ENCODE results near the gene HOXB6. TPM values are rescaled to one million over a fixed set of nuclear protein-coding genes. Genes with fewer than 3 reads are reported as not detected.

Gene HOXB6
- total RNA-seq, 1 experiment from 2014 or later = 64.8 TPM

- TF ChIP-seq MAX (IDR thresholded peaks at IDR 0.05) (no peak), ELF1 (IDR thresholded peaks at IDR 0.05; ENCODE audit: borderline replicate concordance, low read depth) (no peak), EGR1 (IDR thresholded peaks at IDR 0.05; ENCODE audit: low read depth) (no peak), POLR2A (IDR thresholded peaks at IDR 0.05; ENCODE audit: borderline replicate concordance, extremely low read depth, insufficient read depth, insufficient read length) (no peak), TCF7L2 (IDR thresholded peaks at IDR 0.05; ENCODE audit: borderline replicate concordance, extremely low read depth, insufficient read depth, insufficient read length) (no peak), POLR2AphosphoS5 (IDR thresholded peaks at IDR 0.05; ENCODE audit: low read depth, low read length) (no peak)
Observed at GRCh38 chr17:48555258-48556228, 49.2 kb downstream of the HOXB6 start (continued).

DNA sequence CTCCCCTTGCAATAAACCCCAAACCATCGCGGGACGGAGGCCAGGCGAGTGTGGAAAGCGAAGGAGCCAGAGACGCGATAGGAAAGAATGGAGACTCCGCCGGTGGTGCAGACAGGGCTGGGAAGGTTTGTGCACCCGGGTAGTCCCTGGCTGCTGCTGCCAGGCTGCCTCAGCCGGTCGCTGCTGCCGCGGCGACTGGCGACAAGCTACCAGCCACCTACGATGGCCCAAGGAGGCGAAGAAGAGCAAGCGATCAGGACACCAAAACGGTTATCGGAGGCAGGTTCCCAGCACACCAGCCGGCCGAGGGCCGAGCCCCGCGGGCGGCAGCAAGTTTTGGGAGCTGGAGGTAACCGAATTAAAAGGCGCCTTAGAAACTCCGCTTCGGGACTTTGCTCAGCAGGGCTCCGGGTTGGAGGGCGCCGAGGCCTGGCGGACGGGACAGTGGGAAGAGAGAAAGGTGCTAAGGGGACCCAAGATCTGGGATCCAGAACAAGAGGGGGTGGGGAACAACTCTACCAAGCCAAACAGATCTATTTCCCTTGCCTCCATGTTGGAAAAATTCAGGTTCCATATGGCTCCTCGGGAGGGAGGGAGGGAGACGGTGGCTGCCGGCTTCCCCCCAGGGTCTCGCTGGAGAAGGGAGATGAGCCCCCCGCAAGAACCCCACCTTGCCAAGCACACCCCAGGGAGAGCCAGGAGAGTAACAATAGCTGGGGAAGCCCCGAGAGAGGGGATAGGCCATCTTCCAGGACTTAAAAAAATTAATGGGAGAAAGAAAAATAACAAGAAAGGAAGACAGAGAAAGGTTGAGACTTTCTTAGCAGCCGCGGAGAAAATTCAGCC is 50.2 kb downstream of the HOXB6 start:
- ChIA-PET CTCF (no interaction called here), POLR2A (no interaction called here), RAD21 (ENCODE audit: low non-redundant PET in 1 of 2, low total read pairs in 2 of 2, uncharacterized antibody in 2 of 2, unreplicated experiment in 2 of 2) (no interaction called here)
- Histone ChIP-seq H3K4me3 (replicated peaks in 1 of 2; ENCODE audit: low read depth in 1 of 2, low read length in 2 of 2) (no peak overlapping the region), H3K9me2 (ENCODE audit: insufficient read depth) (no peaks in the 10 kb centered on the region), H4K20me1 (ENCODE audit: insufficient read depth) (no peaks in the 10 kb centered on the region), H3K79me2 (ENCODE audit: insufficient read depth, low read length) (no peaks in the 10 kb centered on the region), H3K9me3 (ENCODE audit: control insufficient read depth in 1 of 2, insufficient read depth in 1 of 2, low read depth in 1 of 2, low read length in 2 of 2) (no peaks in the 10 kb centered on the region), H3K27ac (ENCODE audit: low read depth, low read length) (no peak overlapping the region), H2AFZ (ENCODE audit: low read depth, low read length, poor library complexity, severe bottlenecking) (no peak overlapping the region), H3K36me3 (ENCODE audit: control insufficient read depth in 1 of 2, insufficient read depth in 2 of 2, low read length in 2 of 2) (peaks cover 0 to 4% of the 10 kb centered on the region in 2 experiments; a peak in 1 of 4 replicates), H3K27me3 (ENCODE audit: insufficient read depth, low read length) (no peaks in the 10 kb centered on the region), H3K4me2 (ENCODE audit: low read length) (no peak overlapping the region), H3K9ac (ENCODE audit: low read length) (no peak overlapping the region), H3K4me1 (ENCODE audit: control insufficient read depth in 1 of 2, insufficient read depth in 2 of 2, low read length in 2 of 2) (peaks cover 0 to 4% of the 10 kb centered on the region in 2 experiments; a peak in 1 of 4 replicates)
- DNase-seq (ENCODE audit: low read depth, low spot score) (no peak), ATAC-seq (no peak)
- intact Hi-C loops (cut with micrococcal nuclease) = no loop called here
- no TSS peak for BruUV-seq (replicated peaks)
- TF ChIP-seq EZH2phosphoT487 (IDR thresholded peaks at IDR 0.05; ENCODE audit: borderline replicate concordance) = no peak
- no peak for TF ChIP-seq SRF (IDR thresholded peaks at IDR 0.05; ENCODE audit: low read depth)
- no peak for TF ChIP-seq MAX (IDR thresholded peaks at IDR 0.05)
- TF ChIP-seq ELF1 (IDR thresholded peaks at IDR 0.05; ENCODE audit: borderline replicate concordance, low read depth) = no peak
- no peak for TF ChIP-seq SIN3A (IDR thresholded peaks at IDR 0.05; ENCODE audit: low read depth)
- TF ChIP-seq ATF3 (IDR thresholded peaks at IDR 0.05) = no peak
- TF ChIP-seq ZFX (IDR thresholded peaks at IDR 0.05) = no peak
- TF ChIP-seq POLR2A (IDR thresholded peaks at IDR 0.05; ENCODE audit: borderline replicate concordance, extremely low read depth, insufficient read depth, insufficient read length) = no peak
- TF ChIP-seq TCF7L2 (IDR thresholded peaks at IDR 0.05; ENCODE audit: borderline replicate concordance, extremely low read depth, insufficient read depth, insufficient read length) = no peak
- no peak for TF ChIP-seq FOSL1 (IDR thresholded peaks at IDR 0.05; ENCODE audit: low read depth)
- TF ChIP-seq, protein P1, sequence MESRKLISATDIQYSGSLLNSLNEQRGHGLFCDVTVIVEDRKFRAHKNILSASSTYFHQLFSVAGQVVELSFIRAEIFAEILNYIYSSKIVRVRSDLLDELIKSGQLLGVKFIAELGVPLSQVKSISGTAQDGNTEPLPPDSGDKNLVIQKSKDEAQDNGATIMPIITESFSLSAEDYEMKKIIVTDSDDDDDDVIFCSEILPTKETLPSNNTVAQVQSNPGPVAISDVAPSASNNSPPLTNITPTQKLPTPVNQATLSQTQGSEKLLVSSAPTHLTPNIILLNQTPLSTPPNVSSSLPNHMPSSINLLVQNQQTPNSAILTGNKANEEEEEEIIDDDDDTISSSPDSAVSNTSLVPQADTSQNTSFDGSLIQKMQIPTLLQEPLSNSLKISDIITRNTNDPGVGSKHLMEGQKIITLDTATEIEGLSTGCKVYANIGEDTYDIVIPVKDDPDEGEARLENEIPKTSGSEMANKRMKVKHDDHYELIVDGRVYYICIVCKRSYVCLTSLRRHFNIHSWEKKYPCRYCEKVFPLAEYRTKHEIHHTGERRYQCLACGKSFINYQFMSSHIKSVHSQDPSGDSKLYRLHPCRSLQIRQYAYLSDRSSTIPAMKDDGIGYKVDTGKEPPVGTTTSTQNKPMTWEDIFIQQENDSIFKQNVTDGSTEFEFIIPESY (IDR thresholded peaks at IDR 0.05; ENCODE audit: extremely low read depth, insufficient replicate concordance, low read length) = no peak
- TF ChIP-seq CTCF (IDR thresholded peaks at IDR 0.05 in 2 of 3, conservative IDR thresholded peaks at IDR 0.05 in 1 of 3; ENCODE audit: borderline replicate concordance in 1 of 3, insufficient read depth in 1 of 3, low read depth in 2 of 3, low read length in 2 of 3) = no peak
- TF ChIP-seq POLR2AphosphoS5 (IDR thresholded peaks at IDR 0.05; ENCODE audit: low read depth, low read length) = no peak
- no peak for TF ChIP-seq CEBPB (IDR thresholded peaks at IDR 0.05; ENCODE audit: low read depth)
- TF ChIP-seq EZH2 (IDR thresholded peaks at IDR 0.05) = no peak
- no peak for TF ChIP-seq CBX3 (IDR thresholded peaks at IDR 0.05; ENCODE audit: low read depth)
